ENCODE data around the gene PLCL1.

- TF ChIP-seq CTCF (IDR thresholded peaks at IDR 0.05 in 2 of 3, conservative IDR thresholded peaks at IDR 0.05 in 1 of 3; ENCODE audit: borderline replicate concordance in 1 of 3, insufficient read depth in 1 of 3, low read depth in 2 of 3, low read length in 2 of 3) (no peak), EZH2 (IDR thresholded peaks at IDR 0.05) (no peak), FOSL1 (IDR thresholded peaks at IDR 0.05; ENCODE audit: low read depth) (no peak), EGR1 (IDR thresholded peaks at IDR 0.05; ENCODE audit: low read depth) (no peak)
These were observed 79.9 kb downstream of the PLCL1 start for GRCh38 chr2:197884252-197884651.

Measured in HCT116 (cell line).